Gastrocnemius medialis (tissue), 4 donors: ENCODE measurements around the gene CPN2. TPM values are rescaled to one million over a fixed set of nuclear protein-coding genes. Genes with fewer than 3 reads are reported as not detected.

Experiments
- ATAC-seq, 2 donors: fragments of 150-250 bp; one replicate each; pipeline ENCODE4 v1.9.1; 2016
- DNase-seq, 2 donors: peaks; one replicate each; pipeline ENCODE4 v3.0.0-alpha.2; 2019
- H3K27ac ChIP-seq, 4 donors: fragments of 200-600 bp; sonication (generic); 1 replicate in 1 of 4; 2 replicates in 3 of 4; pipeline ENCODE4 v1.5.1; 2016 to 2018; ENCODE audit warnings: mild to moderate bottlenecking in 2 of 4, moderate library complexity in 1 of 4
- H3K27me3 ChIP-seq, 3 donors: fragments of 200-600 bp; sonication (generic) in 2 of 3; 1 replicate in 1 of 3; 2 replicates in 2 of 3; pipeline versions ENCODE4 v1.5.1 to v1.6.0; 2016 to 2019; ENCODE audit warnings: mild to moderate bottlenecking in 1 of 3, moderate library complexity in 1 of 3
- H3K36me3 ChIP-seq, 2 donors: fragments of 200-600 bp; sonication (generic) in 1 of 2; one replicate each; pipeline ENCODE4 v1.5.1; 2017 to 2018
- H3K4me1 ChIP-seq, 2 donors: fragments of 200-600 bp; sonication (generic) in 1 of 2; one replicate each; pipeline ENCODE4 v1.5.1; 2016 to 2017; ENCODE audit warnings: mild to moderate bottlenecking in 2 of 2
- H3K4me3 ChIP-seq, 4 donors: fragments of 200-600 bp; sonication (generic) in 3 of 4; 1 replicate in 1 of 4; 2 replicates in 3 of 4; pipeline ENCODE4 v1.5.1; 2016 to 2019; ENCODE audit warnings: mild to moderate bottlenecking in 2 of 4
- H3K9me3 ChIP-seq, 3 donors: fragments of 200-600 bp; sonication (generic) in 2 of 3; 1 replicate in 1 of 3; 2 replicates in 2 of 3; pipeline ENCODE4 v1.5.1; 2016 to 2019
- CTCF ChIP-seq, 5 experiments: fragments of 450-650 bp in 3 of 5; fragments of 200-600 bp in 2 of 5; sonication (generic) in 2 of 5; IDR thresholded peaks in 4 of 5; conservative IDR thresholded peaks in 1 of 5; 1 replicate in 4 of 5; 2 replicates in 1 of 5; pipeline ENCODE4 v1.5.1; 2016 to 2019; ENCODE audit warnings: antibody characterized with exemption in 5 of 5, mild to moderate bottlenecking in 3 of 5, moderate library complexity in 3 of 5
- POLR2A ChIP-seq, 2 donors: fragments of 450-650 bp; IDR thresholded peaks; one replicate each; pipeline ENCODE4 v1.6.1; 2017; ENCODE audit warnings: antibody characterized with exemption in 2 of 2, mild to moderate bottlenecking in 2 of 2, moderate library complexity in 2 of 2
- in situ Hi-C, 4 donors: fragments of 200-750 bp; cut with MboI; loops; one replicate each; pipeline versions ENCODE4 v1.15.0 to v1.8.0; 2017; ENCODE audit warnings: low sequenced_read_pairs in 4 of 4
- intact Hi-C: fragments of 100-400 bp; cut with DNase I; formaldehyde crosslinking; loops from one replicate; pipeline ENCODE4 v1.15.1; 2023; ENCODE audit warnings: low total_unique reads
- total RNA-seq, 4 donors: library from RNA; depleted of rRNA; stranded (reverse); fragments of >200 nt; gene quantifications; one replicate each; pipeline versions ENCODE4 v1.1.0 to v1.2.3, GENCODE V29; 2016

Gene CPN2
- total RNA-seq, 4 donors from 2014 or later = 0.46 to 1.1 TPM; not detected in 2

- no peak overlapping the region for H3K4me3 ChIP-seq
- in situ Hi-C loops = loop anchor here in 2 of 4 donors (25.0 kb wide), 1 partner anchor 241 kb away; no protein-coding TSS in a partner anchor
- no peak for ATAC-seq
- no peaks in the 10 kb centered on the region for H3K4me1 ChIP-seq
- no peaks in the 10 kb centered on the region for H3K27me3 ChIP-seq
- no peak for TF ChIP-seq POLR2A (IDR thresholded peaks at IDR 0.05)
- TF ChIP-seq CTCF (IDR thresholded peaks at IDR 0.05 in 4 of 5, conservative IDR thresholded peaks at IDR 0.05 in 1 of 5) = no peak
- no peaks in the 10 kb centered on the region for H3K36me3 ChIP-seq
- intact Hi-C loops = no loop called here
- no peaks in the 10 kb centered on the region for H3K9me3 ChIP-seq
- DNase-seq = no peak
- no peak overlapping the region for H3K27ac ChIP-seq
These were observed 4.5 kb downstream of the CPN2 start for GRCh38 chr3:194346621-194347020.

- H3K36me3 ChIP-seq = no peaks in the 10 kb centered on the region
- H3K9me3 ChIP-seq = no peaks in the 10 kb centered on the region
- H3K27ac ChIP-seq = no peak overlapping the region
- no peak for DNase-seq
- no peaks in the 10 kb centered on the region for H3K27me3 ChIP-seq
- TF ChIP-seq CTCF (IDR thresholded peaks at IDR 0.05 in 4 of 5, conservative IDR thresholded peaks at IDR 0.05 in 1 of 5) = no peak
- TF ChIP-seq POLR2A (IDR thresholded peaks at IDR 0.05) = no peak
- no peaks in the 10 kb centered on the region for H3K4me1 ChIP-seq
- ATAC-seq = no peak
- intact Hi-C loops = no loop called here
- in situ Hi-C loops = loop anchor here in 2 of 4 donors (25.0 kb wide), 1 partner anchor 241 kb away; no protein-coding TSS in a partner anchor
- H3K4me3 ChIP-seq = no peak overlapping the region
These were observed 5.1 kb downstream of the CPN2 start for GRCh38 chr3:194346035-194346434.

- peak; percentile 44 to 75 for ATAC-seq
- intact Hi-C loops (loop anchor here (1.0 kb wide), 1 partner anchor 11 kb away; no protein-coding TSS in a partner anchor), in situ Hi-C loops (loop anchor here in 2 of 4 donors (25.0 kb wide), 1 partner anchor 243 kb away; no protein-coding TSS in a partner anchor)
- Histone ChIP-seq H3K36me3 (no peaks in the 10 kb centered on the region), H3K27ac (no peak overlapping the region), H3K27me3 (no peaks in the 10 kb centered on the region), H3K9me3 (no peaks in the 10 kb centered on the region), H3K4me3 (no peak overlapping the region), H3K4me1 (no peaks in the 10 kb centered on the region)
- TF ChIP-seq POLR2A (IDR thresholded peaks at IDR 0.05) = no peak
- TF ChIP-seq CTCF (IDR thresholded peaks at IDR 0.05 in 4 of 5, conservative IDR thresholded peaks at IDR 0.05 in 1 of 5) = peak; percentile 63 to 92 (median 77)
- DNase-seq = peak; percentile 41 to 50
These were observed 7.1 kb downstream of the CPN2 start for GRCh38 chr3:194344012-194344411.

GRCh38 chr3:194343561-194343893 is 7.6 kb downstream of the CPN2 start:
- Histone ChIP-seq H3K36me3 (no peaks in the 10 kb centered on the region), H3K9me3 (no peaks in the 10 kb centered on the region), H3K4me3 (no peak overlapping the region), H3K4me1 (no peaks in the 10 kb centered on the region), H3K27me3 (no peaks in the 10 kb centered on the region), H3K27ac (no peak overlapping the region)
- ATAC-seq (no peak), DNase-seq (no peak)
- intact Hi-C loops (no loop called here), in situ Hi-C loops (loop anchor here in 2 of 4 donors (25.0 kb wide), 1 partner anchor 244 kb away; no protein-coding TSS in a partner anchor)
- TF ChIP-seq CTCF (IDR thresholded peaks at IDR 0.05 in 4 of 5, conservative IDR thresholded peaks at IDR 0.05 in 1 of 5) (no peak), POLR2A (IDR thresholded peaks at IDR 0.05) (no peak)
